PC-3 (cell line): ENCODE results near the gene UFD1.

Experiments
- EZH2 ChIP-seq: fragments of 300-600 bp; sonication (generic); IDR thresholded peaks from one replicate; pipeline ENCODE4 v1.6.1; 2017; ENCODE audit warnings: antibody characterized with exemption, mild to moderate bottlenecking, low read length; ENCODE audit not compliant: unreplicated experiment
- EZH2phosphoT487 ChIP-seq: fragments of 300-600 bp; sonication (generic); IDR thresholded peaks from 2 replicates; pipeline ENCODE4 v1.6.1; 2018; ENCODE audit warnings: mild to moderate bottlenecking, antibody characterized with exemption, low read length, borderline replicate concordance
- TF ChIP-seq, protein P1 (sequence below): fragments of 300-600 bp; sonication (generic); conservative IDR thresholded peaks from 2 replicates; pipeline ENCODE4 v1.5.1; 2017; ENCODE audit warnings: antibody characterized with exemption, low read depth, mild to moderate bottlenecking, low read length

DNA sequence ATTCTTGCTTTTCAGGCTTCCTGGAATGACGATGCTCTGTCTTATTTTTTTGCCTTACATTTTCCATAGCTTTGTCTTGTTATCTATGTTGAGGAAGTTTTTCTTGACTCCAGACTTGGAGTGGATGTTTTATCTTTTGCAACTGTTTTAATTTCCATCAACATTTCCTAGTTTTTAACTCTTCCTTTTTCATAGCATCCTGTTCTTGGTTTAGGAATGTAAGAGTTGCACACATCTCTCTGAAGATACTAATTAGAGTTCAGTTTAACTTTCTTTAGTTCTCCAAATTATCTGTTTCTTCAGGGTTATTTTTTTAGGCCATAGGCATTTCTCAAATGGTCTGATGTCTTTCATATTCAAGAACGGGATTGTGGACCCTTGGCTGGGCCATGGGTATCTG is 34.8 kb upstream of the UFD1 start:
- TF ChIP-seq, protein P1, sequence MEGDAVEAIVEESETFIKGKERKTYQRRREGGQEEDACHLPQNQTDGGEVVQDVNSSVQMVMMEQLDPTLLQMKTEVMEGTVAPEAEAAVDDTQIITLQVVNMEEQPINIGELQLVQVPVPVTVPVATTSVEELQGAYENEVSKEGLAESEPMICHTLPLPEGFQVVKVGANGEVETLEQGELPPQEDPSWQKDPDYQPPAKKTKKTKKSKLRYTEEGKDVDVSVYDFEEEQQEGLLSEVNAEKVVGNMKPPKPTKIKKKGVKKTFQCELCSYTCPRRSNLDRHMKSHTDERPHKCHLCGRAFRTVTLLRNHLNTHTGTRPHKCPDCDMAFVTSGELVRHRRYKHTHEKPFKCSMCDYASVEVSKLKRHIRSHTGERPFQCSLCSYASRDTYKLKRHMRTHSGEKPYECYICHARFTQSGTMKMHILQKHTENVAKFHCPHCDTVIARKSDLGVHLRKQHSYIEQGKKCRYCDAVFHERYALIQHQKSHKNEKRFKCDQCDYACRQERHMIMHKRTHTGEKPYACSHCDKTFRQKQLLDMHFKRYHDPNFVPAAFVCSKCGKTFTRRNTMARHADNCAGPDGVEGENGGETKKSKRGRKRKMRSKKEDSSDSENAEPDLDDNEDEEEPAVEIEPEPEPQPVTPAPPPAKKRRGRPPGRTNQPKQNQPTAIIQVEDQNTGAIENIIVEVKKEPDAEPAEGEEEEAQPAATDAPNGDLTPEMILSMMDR: no peak
- no peak for TF ChIP-seq EZH2
- no peak for TF ChIP-seq EZH2phosphoT487
